ENCODE measurements around the gene LGR5.

The LGR5 gene

DNA sequence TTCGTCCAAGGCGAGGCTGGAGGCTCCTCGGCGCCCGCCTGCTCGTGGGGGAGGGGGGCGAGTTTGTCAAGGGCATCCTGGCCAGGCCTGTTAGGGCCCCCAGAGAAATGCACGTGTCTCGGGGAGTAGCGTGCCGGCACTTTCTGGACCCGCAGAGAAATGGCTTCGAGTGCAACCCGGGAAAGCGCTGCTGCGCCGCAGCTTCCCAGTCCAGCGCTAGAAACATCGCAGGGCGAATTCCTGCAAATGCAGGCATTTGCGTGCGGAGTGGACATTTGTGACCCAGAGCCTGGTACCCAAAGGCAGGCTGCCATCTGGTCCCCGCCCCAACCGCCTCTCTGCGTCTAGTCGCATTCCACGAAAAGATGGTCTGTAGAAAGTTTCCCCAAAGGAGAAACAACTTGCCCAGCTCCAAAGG, 756 bp downstream of the LGR5 start:
- no peak for DNase-seq

DNA sequence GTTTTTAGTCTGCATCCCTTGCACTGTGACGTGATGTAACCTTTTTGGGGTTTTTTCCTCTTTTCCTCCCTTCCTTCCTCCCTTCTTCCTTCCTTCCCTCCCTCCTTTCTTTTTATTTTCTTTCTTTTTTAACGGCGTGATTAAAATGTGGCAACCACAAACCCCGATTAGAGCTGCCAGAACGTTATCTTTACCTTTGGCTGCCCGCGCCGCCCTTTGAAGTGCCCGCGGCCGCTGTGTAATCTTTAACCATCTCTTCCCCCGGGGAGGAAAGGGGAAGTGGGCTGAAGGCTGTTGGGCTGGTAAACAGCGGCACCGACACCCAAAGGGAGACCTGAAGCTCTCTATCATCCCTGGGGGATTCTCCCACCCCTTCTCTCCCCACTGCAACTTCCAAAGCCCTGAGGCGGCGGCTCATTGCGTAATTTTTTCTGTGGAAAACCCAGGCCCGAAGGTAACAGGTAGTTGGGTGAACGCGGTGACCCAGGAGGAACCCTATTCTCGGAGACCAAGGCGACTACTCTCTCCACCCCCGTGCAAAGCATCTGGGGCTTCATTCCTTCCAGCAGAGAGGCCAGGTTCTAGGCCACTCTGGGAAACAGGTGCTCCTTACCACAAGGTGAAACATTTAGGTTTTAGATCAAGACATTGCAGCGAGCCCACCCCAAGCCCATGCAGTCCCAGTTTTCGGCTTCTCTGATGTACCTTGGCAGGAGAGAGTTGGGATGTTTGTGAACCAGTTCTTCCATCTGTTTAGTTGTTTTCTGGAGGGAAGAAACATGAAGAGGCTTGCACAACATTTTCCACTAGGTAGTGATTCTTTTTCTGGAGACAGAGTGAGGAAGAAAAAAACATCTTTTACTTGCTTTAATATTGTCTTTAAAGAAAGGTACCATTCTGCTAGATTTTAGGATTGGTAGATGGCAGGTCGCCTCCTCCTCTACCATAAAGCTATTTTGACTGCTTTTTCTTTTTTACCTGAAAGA, 1.5 kb downstream of the LGR5 start:
- DNase-seq, result no peak

DNA sequence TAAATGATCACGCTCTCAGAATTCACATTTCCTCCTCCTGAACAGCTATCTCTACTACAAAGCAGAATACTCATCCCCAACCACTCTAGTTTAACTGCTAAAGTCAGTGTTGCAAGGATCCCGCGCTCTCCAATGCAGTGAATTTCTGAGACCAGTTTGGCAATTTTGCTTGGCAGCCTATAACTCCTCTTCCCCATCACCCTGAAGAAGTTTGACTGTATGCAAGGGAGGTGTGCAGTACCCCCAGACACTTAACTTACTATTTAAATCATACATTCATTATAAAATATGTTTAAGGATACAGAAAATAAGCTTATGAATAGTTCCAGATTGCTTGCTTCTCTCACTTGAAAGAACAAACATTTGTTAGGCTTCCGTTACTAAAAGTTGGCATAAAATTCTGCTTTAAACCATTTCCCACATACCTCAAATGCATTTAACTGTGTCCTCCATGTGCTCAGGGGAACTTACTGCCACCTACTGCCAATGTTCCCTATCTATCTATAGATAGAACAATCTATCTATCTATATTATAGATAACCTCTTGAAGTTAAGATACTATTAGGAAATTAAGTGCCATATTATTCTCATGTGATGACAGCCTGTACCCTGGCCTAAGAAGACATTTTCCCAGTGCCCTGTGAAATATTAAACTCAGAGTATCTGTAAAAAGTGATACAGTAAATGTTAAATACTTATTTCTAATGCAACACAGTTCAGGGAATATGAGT, 2.4 kb downstream of the LGR5 start:
- no peak for DNase-seq

DNA sequence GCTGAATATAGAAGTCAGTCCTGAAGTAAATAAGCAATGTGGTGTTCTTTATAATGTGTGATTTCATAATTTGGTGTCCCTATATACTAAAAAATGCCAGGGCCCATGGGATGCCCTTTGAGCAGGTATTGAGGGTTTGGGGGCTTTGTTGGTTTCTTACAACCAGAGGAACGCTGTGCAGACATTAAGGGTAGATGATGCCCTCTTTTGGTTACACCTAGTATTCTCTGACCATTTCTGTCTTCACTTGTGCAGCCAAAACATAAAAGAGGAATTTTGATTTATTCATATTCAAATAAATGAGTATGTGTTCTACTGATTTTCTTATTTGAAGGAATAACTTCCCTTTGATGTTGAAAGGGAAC, 3.0 kb downstream of the LGR5 start:
- DNase-seq, result no peak

DNA sequence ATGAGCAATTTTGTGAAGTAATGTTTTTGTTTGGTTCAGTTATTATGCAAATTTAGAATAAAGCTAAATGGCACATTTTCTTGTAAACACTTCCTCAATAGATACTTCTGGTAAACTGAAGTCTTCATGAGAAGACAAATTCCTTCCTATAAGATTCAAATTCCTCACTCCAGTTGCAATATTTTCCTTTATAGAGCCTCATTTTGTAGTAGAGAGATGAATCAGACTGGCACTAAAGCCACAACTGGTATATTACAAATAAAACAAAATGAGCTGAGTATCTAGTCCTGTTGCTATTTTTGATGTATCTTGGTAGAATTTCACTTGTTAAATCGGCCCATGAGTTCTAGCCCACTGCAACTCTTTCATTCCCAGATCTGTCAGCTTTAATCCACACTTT, 5.5 kb downstream of the LGR5 start:
- no peak for DNase-seq

DNA sequence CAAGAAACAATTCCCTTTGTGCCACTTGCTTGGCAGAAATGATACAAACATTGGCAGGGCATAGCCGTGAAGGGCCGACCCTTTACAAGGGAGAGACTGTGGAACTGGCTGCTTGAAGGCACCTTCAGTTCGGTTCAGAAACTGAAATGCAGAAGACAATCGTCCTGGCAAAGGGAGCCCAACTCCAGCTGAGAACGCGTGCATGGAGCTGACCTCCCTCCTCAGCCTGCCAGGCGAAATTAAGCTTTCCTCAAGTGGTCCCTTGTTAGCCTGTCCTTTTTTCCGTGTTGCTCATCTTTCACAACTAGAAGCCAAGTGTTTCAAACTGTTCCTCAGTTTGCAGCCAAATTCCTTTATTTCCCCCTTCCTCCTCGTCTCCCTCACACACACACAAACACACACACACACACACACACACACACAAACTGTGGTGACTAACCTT, 8.1 kb downstream of the LGR5 start:
- DNase-seq, result no peak

DNA sequence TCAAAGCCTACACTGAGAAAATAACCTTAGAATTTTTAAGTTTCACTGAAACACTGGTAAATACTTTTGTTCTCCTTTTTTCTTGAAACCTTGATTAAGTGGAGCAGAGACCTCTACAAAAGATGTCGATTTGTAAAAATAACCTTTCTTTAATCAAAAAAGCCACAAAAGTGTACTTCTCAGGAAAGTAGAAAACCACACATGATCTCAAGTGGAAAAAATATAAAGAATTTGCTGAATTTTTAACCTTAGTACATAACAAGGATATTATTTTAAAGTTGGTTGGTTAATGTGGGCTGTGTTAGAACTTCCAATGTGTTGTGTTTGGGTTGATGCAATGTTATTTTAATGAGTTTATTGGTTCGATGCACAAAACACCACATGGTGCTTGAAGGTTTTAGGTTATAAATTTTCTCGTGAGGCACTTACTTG, 8.6 kb downstream of the LGR5 start:
- no peak for DNase-seq

DNA sequence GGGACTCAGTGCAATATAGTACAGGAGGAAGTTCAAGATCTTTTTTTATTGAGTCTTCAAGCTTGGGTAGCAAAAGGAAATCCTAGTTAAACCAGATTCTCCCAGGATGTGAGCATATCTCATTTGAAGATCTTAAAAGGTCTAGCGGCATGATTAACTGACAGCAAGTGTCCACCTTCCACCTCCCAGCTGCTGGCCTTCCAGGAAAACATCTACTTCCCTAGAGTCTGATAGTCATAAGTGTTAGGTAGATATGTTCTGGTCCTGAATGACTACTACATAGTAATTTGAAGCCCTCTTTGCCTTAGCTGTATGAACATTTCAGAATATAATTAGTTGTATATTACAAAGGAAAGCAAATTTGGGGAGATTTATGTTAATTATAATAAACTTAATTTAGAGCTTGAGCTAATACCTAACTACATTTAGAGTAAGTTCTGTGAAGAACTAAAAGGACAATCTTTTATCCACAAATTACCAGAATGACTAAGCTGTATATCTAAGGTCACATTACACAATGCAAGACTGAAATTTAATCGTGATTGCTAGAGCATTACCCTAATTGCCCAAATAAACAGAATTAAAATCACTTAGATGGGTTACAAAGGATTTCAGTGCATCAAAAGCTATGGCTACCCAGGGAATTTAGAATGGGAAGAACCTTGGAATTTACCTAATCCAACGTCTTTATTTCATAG, 9.9 kb downstream of the LGR5 start:
- DNase-seq, result peak; percentile 13

DNA sequence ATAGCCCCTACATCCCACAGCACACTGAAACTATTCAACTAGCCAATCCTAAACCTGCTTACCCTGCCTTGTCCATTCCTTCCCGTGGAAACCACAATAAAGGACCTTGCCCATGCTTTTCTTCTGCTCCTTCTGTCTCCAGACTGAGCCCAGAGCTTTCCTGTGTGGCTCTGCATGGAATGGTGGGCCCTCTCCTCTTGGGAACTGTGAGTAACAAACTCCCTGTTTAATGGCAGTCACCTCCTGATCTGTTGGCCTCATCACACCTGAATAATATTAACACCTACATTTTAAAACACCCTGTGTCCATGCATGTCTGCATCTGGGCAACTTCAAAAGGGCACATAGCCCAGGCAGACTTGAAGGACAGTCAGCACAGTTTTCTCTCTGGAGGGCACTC, 12.4 kb downstream of the LGR5 start:
- DNase-seq, result no peak

DNA sequence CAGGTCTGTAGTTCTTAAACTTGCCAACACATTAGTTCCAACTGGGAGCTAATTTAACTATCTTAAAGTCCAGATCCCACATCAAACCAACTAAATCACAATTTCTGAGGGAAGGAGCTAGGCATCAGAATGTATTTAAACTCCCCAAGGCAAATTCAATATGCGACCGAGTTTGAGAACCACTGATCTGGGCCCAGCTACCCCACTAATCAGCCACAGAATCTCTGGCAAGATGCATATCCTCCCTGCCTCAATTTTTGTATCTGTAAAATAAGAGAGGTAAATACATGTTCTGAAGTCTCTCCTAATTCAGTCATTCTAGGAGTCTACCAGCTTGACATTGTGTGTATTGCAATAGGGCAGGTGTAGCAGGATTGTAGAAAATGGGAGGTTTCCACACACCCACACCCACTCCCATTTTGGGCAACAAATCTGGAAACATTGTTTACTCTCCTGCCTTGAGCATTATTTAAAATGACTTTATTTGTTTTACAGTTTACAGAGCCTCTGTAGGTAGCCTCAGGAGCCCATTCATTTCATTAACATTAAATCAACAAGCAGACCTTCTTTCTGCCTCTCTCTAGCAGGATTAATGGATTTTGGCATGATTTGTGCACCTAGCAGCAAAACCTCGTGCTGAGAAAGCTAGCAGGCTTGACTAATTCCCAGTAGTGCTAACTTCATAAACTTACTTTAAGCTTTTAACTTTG, 15.6 kb downstream of the LGR5 start:
- DNase-seq, result peak; percentile 36

DNA sequence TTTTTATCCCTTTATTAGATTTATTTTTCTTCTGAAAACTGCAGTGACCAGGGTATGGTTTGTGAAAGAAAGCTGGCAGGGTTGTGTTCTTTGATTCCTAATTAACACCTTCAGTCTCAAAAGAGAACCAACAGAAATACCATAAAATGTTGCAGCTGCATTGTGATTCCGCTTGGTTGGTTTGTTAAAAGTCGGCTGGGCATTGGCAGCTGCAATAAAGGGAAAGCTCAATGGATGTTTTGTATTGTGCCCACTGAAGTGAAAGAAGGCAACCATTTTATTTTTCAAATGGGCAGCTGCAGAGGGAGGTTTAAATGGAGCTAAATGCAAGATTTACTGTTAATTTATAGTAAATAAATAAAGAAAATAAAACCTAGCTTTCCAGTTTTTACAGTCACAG, 16.7 kb downstream of the LGR5 start:
- no peak for DNase-seq

DNA sequence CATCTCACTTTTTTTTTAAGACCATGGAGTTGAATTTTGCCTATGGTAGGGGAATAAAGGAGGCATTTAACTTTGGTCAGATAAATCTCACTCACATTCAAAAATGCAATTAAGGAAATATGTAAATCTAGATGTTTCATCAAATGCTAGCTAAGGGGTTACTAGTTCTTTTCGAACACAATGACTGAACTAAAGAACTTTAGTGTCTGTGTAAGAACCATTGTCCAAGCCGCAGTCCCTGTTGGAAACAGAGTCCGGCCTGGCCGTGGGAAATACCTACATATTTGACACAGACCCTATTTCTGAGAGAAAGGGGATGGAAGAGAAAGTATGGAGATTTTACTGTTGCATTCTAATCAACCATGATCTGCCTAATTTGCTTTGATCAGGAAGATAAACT, 17.4 kb downstream of the LGR5 start:
- DNase-seq, result no peak

DNA sequence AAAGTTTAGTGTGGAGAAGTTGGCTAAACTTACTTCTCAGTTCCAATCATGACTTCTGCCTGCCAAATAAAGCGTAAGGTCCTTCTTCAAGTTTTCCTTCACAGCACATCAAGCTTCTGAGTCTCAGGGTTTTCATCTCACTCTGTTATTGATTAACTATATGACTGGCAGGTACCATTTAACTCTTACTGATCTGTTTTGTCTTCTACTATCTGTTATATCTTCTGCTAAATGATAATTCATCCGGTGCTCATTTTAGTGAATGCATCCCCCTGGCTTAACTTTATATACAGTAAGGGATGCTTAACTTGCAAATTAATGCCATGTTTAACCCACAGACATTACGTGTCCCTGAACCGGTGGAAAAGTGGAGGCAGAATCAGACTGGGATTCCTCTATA, 20.7 kb downstream of the LGR5 start:
- no peak for DNase-seq

DNA sequence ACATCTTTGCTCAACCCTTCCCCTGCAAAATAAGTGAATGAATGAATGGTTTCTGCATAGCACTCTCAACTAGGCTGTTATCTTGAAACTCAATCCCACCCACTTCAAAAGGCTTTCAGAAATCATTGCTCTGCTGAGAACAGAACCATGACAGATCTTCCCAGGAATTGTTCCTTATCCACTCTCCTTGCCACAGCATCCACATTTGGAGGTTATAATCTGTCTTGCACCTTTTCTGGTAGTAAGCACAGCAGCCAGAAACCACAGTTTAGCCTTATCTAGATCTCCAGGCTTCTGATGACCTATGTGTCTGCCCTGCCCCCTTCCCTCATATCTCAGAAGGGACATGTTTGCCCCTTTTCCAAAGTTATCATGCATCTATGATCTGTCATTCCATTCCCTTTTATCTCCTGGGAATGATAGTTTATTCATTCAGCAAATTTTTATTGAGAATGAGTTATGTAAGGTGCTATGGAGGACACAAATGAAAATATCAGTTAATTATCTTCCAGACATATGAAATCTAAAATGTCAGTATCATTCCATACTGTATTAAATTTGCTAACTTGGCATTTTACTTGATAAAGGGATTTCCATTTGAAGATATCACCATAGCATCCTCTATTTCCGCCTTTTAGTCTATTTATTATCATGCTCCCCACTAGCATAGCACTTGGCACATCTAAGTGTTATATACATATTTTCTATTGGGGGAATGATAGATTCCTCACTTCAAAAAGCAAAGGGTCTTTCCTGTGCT, 21.4 kb downstream of the LGR5 start:
- DNase-seq, result no peak

DNA sequence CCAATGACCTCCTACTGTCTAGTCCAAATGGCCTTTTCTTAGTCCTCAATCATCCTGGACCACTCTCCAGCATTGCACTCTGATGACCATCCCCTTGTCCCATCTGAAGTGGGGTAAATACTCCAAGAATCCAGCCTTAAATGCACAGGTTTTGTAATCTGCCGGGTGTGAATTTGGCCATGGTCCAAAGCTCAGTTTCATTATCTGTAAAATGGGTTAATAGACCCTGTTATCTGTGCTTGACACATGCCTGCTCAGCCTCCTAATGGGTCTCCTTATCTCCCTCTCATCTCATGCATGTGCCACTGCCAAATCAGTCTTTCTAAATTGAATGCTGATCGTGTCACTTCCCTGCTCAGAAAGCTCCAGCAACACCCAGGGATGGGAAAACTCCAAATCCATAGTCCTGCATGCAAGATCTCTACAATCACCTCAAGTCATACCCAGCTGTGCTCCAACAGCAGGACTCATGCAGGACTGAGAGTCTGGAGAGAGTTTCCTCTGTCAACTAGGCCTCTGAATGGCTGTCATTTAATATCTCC, 22.3 kb downstream of the LGR5 start:
- DNase-seq, result no peak

DNA sequence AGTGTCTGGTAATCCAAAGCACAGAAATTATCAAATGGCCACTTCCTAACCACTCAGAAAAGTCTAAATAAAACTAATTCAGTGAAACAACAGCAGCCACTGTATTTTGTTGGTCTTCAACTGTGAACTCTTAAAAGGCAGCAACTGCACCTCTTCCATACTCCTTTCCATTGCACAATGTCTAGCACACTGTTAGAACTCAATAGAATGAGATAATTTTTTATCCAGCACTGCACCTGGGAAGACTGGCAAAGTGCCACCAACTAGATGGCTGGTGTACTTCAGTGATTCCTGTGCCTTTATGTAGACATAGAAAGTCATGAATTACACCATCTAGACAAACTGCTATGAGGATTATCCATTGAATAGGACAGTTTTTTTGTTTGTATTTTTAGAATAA, 26.2 kb downstream of the LGR5 start:
- DNase-seq, result no peak

DNA sequence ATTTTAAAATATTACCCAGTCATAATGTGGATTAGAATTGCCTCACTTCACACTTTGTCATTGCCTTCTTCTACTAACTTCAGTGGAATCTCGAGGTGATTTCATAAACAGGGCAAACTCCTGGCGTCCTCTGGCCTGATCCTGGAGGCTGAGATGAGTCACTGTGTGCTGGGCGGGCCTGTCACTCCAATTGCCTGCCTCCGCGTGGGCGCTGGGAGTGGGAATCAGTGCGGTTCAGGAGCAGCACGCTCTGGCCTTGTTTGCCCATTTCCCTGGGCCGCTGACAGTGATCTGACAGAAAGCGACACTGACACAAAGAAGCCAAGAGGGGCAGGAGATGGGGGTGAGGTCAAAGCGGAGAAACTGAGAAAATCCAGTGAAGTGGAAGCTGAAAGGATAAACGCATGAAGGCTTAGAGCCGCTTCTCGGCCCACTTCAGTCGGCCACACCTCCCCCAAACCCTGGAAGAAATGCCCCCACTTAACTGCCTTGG, 29.7 kb downstream of the LGR5 start:
- no peak for DNase-seq

DNA sequence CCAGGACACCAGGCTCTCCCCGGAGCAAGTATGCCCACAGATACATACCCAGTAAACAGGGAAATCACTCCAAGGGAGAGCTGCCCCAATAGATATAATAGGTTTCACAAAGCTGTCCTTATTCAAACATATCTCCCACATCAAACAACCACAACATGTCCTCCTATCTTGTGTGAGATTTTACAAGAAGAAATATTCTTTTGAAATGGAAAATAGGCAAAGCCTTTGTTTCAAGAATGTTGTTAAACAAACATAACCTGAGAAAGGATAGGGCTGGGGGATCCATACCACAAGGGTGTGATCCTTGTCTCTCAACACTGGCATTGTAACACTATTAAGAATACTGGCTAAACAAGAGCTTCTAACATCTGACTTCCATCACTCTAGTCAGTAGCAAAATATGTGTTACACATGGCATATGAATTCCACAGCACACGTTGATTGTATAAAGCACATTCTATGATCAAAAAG, 32.9 kb downstream of the LGR5 start:
- no peak for DNase-seq

DNA sequence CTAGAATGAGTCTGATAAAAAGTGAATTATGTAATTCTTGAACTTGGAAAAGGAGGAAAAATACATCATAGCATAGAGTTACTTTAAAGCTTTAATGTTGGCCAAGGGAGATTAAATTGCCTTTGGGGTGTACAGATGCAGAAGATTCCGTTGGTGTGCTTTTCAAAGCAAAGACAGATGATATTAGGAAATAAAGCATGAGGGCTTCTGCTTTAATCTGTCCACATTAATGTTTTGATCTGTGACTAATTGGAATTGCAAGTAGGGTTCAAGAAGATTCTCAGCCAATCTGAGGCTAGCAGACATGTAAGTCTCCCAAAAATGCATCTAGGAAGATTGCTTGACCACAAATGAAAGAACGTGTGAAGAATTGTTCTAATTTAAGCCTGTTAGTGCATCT, 35.2 kb downstream of the LGR5 start:
- no peak for DNase-seq

DNA sequence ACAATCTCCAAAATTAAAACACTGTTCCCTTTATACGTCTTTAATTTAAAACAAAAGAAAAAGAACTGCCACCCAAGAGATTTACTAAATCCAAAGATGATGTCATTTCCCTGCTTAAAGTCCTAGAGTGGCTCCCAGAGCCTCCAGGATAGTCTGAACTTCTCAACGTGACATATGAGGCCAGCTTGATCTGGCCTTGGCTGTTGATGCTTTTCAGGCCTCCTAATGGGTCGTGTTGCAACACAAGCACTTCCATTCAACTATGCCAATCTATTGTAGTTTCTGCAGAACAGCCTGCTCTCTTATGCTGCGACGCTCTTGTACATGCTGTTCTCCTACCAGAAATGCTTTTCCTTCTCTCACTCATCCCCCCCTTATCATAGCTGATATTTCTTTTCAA, 35.7 kb downstream of the LGR5 start:
- no peak for DNase-seq

DNA sequence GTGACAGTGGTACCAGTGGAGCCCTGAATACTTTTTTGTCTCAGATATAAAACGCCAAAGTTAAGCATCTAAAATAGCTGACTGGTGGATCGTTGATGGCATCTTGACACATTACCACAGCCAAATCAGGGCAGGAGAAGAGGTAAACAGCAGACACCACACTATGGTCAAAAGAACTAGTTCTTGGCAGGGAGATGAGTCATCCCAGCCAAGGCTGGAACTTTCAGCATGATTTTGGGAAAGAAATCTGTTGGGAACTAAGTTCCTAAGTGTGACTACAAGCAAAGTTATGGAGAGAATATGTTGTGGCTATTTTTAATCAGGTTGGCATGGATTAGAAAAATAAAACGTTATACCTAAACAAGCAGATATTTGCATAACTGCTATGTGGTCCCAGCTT, 36.9 kb downstream of the LGR5 start:
- no peak for DNase-seq

DNA sequence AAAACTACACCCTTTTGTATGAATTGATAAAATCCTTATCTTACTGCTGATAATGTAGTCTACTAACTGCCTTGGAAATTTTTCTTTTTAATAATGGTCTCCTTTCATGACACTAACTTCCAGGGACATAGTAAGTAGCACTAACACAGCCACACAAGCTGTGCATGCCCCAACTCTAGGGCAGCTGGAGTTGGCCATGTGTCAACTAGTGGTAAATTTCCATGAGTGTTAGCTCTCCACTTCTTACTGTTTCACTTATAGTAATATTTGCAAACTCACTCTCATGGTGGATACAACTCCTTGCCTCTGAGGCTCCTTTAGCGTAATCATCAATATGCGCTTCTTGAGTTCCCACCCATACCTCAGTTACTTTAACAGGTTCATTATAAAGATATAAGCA, 38.0 kb downstream of the LGR5 start:
- no peak for DNase-seq

Measured in NCI-H1436 (cell line).